Thyroid gland (tissue), 4 donors: ENCODE measurements around the gene TMEM117.

ENCODE experiments used
- POLR2A ChIP-seq, 2 donors: fragments of 450-650 bp; IDR thresholded peaks; one replicate each; pipeline ENCODE4 v1.6.1; 2017; ENCODE audit warnings: antibody characterized with exemption in 2 of 2, mild to moderate bottlenecking in 2 of 2, moderate library complexity in 1 of 2
- TF ChIP-seq, protein P1 (sequence below), 6 experiments: fragments of 200-600 bp in 3 of 6; fragments of 450-650 bp in 3 of 6; sonication (generic) in 3 of 6; IDR thresholded peaks; one replicate each; pipeline ENCODE4 v1.5.1; 2016 to 2019; ENCODE audit warnings: antibody characterized with exemption in 6 of 6, mild to moderate bottlenecking in 2 of 6, inconsistent platforms in 1 of 6, moderate library complexity in 1 of 6

DNA sequence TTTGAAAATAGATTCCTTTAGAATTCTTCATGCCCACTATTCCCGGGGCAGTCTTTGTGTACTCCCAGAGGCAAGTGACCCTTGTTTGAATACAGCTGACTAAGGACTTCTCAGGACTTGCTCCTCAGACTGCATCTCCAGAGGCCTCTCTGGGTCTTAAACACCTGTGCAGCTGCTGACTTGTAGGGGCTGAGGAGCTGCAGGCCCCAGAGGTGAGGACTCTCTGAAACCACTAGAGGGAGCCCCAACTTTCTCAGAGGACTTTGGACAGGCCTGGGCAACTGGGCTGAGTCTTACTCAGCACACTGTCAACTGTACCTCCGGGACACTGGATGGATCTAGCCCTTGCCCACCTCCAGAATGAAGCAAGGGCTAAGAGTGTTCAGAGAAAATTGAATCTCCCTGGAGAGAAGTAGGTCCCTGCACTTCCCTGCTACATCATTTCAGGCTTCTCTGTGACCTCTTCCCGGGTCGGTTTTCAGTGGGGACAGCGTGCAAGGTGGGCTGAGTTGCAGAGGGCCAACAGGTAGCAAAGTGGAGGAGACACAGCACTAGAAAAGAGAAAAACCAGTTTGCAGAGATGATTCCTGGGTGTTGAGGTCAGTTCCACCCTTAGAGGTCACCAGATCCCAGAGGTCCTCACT lies 164.6 kb downstream of the TMEM117 start:
- TF ChIP-seq, protein P1, sequence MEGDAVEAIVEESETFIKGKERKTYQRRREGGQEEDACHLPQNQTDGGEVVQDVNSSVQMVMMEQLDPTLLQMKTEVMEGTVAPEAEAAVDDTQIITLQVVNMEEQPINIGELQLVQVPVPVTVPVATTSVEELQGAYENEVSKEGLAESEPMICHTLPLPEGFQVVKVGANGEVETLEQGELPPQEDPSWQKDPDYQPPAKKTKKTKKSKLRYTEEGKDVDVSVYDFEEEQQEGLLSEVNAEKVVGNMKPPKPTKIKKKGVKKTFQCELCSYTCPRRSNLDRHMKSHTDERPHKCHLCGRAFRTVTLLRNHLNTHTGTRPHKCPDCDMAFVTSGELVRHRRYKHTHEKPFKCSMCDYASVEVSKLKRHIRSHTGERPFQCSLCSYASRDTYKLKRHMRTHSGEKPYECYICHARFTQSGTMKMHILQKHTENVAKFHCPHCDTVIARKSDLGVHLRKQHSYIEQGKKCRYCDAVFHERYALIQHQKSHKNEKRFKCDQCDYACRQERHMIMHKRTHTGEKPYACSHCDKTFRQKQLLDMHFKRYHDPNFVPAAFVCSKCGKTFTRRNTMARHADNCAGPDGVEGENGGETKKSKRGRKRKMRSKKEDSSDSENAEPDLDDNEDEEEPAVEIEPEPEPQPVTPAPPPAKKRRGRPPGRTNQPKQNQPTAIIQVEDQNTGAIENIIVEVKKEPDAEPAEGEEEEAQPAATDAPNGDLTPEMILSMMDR (IDR thresholded peaks at IDR 0.05), result peak in 3 of 6 experiments; percentile 14 to 58 (median 26)
- TF ChIP-seq POLR2A (IDR thresholded peaks at IDR 0.05), result no peak
